HG03135 (cell line): ENCODE results near the gene DHDH.
A peak's percentile ranks its signal among the peaks of the same experiment; 100 is the strongest.

ENCODE experiments used
- ATAC-seq: cut with Tn5 transposase; IDR thresholded peaks from one replicate; pipeline ENCODE4 v1.9.1; 2021; ENCODE audit warnings: mild to moderate bottlenecking, moderate library complexity; ENCODE audit not compliant: unreplicated experiment

DHDH gene

DNA sequence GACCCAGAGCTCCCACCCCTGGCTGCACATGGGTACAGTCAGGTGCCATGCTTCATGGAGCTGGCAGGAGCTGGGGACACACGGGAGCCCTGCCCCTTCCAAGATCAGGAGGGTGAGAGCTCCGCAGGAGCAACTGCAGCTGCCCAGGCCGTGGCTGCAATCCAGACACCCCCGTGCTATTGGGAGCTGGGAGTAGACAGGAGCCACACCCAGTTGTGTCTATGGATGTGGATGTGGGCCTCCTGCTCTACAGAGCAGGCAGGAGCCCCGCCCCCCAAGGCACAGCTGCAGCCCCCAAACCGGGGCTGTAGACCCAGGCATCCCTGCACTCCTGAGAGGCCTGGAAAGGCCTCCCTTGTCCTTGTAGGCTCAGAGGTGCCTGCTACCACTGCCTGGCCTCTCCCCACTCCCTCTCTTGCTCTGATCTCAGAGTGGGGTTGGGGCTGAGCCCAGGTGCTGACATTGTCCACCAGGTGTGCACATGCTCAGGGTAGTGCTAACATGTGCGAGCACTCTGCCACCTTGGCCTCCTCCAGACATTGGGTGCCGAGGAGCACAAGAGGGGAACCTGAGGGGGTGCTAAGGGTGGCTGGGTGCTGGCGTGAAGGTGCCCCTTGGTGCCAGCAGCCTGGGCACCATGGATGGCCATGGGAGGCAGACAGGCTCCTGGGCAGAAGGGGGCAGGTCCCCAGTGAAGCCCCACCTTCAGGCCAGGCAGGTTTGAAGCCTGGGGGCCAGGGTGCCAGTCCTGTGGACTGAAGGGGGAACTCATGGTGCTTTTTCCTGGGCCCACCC is 13.2 kb downstream of the DHDH start:
- no peak for ATAC-seq

DNA sequence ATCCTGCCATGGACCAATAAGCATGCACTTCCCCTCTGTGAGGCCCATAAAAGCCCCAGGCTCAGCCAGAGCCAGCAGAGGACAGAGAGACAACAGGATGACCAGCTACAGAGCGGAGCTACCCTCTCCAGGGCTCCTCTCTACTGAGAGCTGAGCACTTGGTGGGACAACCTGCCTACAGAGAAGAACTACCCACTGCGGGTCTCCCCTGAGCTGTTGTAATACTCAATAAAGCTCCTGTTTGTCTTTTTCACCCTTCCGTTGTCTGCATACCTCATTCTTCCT is 13.7 kb downstream of the DHDH start:
- no peak for ATAC-seq

DNA sequence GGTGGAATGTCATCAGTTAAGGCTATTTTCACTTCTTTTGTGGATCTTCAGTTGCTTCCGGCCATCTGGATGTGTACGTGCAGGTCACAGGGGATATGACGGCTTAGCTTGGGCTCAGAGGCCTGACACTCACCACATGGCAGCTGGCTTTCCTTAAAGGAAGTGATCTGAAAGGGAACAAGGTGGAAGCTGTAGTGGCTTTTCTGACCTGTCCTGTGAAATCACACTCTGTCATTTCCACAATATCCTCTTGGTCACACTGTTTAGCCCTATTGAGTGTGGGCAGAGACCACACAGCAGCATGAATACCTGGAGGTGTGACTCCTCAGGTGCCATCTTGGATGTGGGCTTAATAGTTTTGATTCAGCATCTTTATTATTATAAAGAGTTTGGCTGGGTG is 16.7 kb downstream of the DHDH start:
- ATAC-seq = no peak

DNA sequence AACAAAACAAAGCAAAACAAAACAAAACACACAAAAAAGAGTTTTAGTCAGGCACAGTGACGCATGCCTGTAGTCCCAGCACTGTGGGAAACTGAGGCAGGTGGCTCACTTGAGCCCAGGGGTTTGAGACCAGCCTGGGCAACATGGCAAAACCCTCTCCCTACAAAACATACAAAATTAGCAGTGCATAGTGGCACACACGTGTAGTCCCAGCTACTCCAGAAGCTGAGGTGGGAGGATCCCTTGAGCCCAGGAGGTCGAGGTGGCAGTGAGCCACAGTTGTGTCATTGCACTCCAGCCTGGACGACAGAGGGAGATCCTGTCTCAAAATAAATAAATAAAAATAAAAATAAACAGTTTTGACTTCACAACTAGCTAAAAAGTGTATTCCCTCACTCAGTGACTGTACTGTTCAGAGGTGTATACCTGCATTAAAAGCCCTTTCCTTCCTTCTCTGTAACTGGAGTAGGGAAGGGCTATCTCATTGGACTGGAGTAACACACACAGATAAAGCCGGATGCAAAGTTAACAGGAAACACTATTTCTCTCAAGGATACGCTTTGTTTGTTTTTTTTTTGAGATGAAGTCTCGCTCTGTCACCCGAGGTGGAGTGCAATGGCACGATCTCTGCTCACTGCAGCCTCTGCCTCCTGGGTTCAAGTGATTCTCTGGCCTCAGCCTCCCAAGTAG is 17.5 kb downstream of the DHDH start:
- ATAC-seq = no peak

DNA sequence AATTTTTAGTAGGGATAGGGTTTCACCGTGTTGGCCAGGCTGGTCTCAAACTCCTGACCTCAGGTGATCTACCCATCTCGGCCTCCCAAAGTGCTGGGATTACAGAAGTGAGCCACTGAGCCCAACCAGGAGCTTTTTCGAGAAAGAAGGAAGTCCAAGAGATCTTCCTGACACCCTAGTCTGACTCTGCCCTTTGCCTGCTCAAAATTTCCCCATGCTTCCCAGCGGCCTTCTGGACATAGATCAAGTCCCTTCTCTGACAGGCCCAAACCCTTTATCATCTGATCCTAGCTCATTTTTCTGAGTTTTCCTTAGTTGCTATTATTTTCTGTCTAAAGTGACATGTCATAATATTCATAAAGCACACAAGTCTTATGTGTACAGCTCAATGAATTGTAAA is 19.6 kb downstream of the DHDH start:
- ATAC-seq = no peak

DNA sequence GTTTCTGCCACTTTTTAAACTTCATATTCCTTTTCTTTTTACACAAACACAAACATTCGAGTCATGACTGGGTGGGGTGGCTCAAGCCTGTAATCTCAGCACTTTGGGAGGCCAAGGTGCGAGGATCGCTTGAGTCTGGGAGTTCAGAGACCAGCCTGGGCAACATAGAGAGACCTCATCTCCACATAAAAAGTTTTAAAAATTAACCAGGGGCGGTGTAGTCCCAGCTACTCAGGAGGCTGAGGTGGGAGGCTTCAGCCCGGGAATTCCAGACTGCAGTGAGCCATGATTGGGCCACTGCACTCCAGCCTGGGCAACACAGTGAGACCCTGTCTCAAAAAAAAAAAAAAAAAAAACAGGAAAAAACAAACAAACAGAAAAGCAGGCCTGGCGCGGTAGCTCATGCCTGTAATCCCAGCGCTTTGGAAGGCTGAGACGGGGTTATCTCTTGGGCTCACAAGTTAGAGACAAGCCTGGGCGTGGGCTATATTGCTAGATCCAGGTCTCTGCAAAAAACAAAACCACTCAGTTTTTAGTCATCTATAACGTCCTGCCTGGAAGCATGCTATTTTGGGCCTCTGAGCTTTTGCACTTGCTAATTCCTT is 20.6 kb downstream of the DHDH start:
- no peak for ATAC-seq

DNA sequence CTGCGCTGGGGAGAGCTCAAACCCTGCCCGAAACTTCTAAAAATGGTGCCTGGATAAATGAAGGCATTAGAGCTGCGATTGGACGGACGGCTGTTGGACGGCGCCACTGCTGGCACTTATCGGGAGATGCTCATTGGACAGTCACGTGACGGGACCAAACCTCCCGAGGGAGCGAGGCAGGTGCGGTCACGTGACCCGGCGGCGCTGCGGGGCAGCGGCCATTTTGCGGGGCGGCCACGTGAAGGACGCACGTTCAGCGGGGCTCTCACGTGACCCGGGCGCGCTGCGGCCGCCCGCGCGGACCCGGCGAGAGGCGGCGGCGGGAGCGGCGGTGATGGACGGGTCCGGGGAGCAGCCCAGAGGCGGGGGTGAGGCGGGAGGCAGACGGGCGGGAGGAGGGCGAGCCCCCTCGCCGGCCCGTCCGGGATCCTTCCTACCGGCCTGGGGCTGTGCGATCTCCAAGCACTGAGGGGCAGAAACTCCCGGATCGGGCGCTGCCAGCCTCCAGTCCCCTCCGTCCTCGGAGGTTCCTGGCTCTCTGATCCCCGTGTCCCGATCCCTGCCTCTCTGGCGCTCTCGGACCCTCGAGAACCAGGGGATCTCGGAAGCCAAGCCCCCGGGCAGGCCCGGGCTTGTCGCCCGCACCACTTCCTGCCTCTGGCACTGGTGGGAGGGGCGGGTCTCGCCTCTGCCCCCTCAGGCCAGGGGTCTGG is 21.3 kb downstream of the DHDH start, which contains the start of gene BAX:
Gene BAX, plus strand, starts transcription at position 281 of the 713 bp plus-strand sequence. Its CDS starts 54 bp downstream, at position 335.
- peak; percentile 80 for ATAC-seq

DNA sequence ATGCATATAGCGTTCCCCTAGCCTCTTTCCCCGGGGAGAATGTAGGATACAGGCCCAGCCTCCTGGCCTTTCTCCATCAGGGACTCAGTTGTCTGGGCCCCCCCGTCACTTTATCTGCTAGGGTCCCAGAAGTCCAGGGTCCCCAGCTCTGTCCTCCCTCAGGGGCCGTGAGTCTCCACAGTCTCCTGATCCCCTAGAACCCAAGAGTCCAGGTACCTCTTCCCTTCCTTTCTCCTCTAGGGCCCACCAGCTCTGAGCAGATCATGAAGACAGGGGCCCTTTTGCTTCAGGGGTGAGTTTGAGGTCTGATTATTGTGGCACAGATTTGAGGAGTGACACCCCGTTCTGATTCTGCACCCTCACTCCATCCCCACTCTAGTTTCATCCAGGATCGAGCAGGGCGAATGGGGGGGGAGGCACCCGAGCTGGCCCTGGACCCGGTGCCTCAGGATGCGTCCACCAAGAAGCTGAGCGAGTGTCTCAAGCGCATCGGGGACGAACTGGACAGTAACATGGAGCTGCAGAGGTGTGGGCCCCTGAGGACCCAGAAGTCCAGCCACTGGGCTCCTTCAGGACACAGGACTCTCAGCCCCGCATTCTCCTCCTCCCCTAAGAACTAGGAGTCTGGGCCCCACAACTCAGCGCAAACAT is 21.9 kb downstream of the DHDH start:
- ATAC-seq = no peak

DNA sequence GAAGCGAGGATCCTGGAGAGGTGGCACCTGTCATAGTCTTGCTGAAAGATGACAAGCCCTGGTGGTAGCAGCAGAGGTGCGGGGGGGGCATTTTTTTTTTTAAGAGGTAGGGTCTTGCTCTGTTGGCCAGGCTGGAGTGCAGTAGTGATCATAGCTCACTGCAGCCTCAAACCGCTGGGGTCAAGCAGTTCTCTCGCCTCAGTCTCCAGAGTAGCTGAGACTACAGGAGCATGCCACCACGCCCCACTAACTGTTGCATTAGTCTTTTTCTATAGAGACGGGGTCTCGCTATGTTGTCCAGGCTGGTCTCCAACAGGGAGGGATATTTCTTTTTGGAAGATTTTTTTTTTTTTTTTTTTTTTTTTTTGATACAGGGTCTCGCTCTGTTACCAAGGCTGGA is 24.5 kb downstream of the DHDH start:
- ATAC-seq = no peak

DNA sequence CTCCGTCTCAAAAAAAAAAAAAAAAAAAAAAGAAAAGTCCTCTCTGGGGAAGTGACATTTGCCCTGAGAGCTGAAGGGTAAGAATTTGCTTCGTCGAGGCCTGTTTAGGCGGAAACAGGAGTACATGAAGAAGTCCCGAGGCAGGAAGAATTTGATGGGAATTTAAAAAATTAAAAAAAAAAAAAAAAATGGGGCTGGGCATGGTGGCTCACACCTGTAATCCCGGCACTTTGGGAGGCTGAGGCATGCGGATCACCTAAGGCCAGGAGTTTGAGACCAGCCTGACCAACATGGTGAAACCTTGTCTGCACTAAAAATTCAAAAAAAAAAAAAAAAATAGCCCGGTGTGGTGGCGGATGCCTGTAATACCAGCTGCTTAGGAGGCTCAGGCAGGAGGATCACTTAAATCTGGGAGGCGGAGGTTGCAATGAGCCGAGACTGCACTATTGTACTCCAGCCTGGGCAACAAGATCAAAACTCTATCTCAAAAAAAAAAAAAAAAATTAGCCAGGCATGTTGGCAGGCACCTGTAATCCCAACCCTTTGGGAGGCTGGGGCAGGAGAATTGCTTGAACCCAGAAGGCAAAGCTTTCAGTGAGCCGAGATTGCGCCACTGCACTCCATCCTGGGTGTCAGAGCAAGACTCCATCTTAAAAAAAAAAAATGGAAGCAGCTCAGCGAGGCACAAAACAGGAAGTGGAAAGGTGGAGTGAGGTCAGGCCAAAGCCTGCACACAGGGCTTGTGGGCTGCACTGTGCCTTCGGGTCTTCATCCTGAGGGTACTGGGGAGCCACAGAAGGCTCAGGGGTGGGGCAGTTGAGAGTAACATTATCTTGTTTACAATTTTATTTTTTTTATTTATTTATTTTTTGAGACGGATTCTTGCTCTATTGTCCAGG is 26.1 kb downstream of the DHDH start:
- ATAC-seq = no peak

DNA sequence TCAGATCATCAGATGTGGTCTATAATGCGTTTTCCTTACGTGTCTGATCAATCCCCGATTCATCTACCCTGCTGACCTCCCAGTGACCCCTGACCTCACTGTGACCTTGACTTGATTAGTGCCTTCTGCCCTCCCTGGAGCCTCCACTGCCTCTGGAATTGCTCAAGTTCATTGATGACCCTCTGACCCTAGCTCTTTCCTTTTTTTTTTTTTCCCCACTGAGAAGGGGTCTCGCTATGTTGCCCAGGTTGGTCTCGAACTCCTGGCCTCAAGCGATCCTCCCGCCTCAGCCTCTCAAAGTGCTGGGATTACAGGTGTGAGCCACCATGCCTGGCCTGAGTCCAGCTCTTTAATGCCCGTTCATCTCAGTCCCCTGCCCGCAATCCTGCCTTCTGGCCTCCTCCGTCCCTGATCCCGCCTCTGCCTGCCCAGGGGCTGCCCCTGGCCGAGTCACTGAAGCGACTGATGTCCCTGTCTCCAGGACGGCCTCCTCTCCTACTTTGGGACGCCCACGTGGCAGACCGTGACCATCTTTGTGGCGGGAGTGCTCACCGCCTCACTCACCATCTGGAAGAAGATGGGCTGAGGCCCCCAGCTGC is 27.7 kb downstream of the DHDH start:
- no peak for ATAC-seq

DNA sequence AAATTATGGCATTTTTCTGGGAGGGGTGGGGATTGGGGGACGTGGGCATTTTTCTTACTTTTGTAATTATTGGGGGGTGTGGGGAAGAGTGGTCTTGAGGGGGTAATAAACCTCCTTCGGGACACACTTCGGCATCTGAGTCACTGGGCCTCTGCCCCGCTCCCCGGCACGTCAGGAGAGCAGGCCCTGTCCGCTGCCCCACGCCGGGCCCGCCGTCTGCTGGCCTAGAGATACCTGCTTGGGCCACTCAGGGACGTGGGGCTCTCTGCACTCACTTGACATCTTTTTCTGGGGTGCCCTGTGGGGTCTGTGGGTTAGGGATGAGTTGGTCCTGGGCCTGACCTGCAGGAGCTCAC is 28.2 kb downstream of the DHDH start:
- ATAC-seq = no peak

DNA sequence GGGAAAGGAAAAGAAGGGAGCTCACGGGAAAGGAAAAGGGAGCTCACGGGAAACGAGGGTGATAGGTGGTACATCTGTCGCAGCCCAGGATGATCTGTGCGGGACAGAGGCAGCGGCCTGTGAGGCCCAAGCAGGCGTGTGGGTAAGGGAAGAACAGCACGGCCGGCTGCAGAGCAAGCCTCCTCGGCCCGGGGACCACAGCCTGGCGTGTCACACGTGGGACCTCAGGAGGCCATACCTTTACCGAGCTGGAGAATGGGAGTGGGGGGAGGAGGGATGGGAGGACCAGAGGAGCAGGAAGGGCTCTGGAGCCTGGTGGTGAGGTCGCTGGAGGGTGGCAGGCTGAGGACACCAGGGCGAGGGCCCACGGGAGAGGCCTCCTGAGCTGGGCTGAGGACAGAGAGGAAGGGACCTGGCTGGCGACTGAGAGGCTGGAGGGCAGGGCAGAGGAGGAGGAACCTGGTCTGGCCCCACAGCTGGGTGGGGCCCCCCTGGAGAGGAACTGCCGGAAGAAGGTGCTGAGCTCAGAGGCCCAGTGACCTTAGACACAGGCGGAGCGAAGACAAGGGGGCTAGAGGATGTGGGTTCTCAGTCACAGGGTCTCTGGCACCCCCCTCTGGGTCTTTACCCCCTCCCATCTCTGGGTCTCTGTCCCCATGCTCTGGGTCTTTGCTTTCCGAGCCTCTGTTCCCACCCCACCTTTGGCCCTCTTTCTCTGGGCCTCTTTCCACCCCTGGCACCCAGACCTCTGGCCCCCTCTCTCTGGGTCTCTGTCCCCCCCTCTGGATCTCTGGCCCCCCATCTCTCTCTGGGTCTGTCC is 28.7 kb downstream of the DHDH start:
- peak; percentile 34 for ATAC-seq

DNA sequence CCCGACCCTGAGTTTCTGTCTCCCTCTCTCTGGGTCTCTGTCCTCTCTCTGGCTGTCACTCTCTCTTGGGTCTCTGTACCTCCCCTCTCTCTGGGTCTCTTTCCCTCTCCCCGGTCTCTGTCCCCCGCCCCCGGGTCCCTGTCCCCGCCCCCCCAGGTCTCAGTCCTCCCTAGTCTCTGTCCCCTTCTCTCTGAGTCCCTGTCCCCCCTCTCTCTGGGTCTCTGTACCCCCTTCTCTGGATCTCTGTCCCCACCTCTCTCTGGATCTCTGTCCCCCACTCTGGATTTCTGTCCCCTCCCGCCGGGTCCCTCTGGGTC is 29.3 kb downstream of the DHDH start:
- ATAC-seq = no peak

DNA sequence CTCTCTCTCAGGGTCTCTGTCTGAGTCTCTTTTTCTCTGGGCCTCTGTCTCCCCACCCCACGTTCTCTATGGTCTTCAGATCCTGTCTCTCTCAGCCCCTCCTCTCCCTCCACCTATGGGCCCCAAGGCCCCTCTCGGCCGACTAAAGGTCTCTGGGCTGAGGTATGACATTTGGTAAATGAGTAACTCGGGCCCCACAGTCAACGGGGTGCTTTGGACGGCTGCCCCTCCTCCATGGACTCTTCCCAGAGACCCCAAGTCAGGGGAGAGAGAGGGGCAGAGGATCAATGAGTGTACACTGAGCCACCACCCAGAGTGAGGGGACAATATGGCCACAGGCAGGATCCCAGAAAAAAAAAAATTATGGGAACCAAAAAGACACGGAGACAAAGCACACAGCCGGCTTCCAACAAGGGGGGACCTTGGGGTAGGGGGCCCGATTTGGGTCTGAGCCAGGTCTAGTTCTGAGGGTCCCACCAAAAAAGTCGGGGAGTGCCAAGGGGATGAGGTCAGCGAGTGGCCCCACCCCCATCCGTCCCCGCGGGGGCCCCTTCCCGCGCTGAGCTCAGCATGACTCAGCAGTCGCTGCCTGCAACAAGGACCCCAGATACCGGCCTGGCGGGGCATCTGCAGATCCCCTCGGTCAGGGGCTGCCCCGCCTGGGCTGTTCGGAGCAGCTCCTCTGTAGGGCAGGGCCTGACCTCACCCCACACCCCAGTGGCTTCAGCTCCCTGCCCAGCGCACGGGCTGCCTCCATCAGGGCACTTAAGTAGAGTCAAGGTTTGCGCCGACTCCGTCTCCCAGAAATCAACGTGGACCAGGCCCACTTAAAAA is 30.1 kb downstream of the DHDH start:
- no peak for ATAC-seq

DNA sequence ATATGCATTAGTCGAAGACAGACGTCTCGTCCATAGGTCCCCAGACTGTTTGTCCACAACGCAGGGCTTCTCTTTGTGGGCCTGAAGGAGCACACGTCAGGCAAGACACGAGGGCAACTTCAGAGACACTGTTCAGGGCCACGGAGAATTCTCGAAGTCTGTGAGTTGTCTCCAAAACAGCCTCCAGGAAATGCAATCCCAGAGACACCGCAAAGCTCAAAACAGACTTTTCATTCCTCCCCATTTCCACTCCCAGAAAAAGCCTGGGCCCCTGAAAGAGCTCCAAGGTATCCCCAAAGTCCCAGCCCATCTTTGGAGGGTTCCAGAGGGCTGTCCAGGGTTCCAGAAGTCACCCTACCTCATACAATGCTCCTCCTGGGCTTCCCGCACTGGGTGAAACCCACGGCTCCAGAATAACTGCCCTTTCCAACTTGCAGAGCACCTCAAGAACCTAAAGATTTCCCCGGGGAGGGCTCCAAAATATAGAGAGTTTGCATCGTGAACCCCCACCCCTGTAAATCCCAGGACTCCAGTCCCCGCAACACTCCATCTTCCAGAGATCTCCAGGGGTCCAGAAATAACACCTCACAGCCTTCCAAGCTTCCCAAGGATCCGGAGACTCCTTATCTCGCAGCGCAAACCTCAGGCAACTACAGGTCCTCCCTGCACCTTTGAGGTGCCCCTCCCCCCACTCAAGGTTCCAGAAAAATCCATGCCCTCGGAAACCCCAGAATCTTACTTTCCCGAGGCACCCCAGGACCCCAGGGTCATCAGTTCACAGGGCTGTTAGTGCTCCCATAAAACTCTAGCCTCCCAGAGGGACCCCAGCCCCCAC is 30.9 kb downstream of the DHDH start:
- no peak for ATAC-seq

DNA sequence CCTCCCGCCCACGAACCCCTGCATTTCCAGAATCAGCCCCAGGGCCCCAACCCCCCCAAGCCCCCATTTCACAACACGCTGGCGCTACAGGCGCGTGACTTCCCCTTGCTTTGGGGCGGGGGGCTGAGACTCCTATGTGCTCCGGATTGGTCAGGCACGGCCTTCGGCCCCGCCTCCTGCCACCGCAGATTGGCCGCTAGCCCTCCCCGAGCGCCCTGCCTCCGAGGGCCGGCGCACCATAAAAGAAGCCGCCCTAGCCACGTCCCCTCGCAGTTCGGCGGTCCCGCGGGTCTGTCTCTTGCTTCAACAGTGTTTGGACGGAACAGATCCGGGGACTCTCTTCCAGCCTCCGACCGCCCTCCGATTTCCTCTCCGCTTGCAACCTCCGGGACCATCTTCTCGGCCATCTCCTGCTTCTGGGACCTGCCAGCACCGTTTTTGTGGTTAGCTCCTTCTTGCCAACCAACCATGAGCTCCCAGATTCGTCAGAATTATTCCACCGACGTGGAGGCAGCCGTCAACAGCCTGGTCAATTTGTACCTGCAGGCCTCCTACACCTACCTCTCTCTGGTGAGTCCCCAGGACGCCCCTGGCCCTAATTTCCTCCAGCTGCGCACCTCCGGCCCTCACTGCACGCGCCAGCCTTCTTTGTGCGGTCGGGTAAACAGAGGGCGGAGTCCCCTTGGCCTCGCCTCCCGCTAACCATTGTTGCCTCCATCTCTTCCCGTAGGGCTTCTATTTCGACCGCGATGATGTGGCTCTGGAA is 31.7 kb downstream of the DHDH start, which contains the start of gene FTL:
Gene FTL, plus strand, starts transcription at position 270 of the 766 bp plus-strand sequence. Its CDS starts 199 bp downstream, at position 469.
- peak; percentile 48 for ATAC-seq
